ENCODE measurements around the gene MIOS.
"Not testable (repeated sequence)": the region's sequence is repeated elsewhere in the genome, so short reads cannot be mapped to it uniquely, and the experiment has no call there.

The MIOS gene

DNA sequence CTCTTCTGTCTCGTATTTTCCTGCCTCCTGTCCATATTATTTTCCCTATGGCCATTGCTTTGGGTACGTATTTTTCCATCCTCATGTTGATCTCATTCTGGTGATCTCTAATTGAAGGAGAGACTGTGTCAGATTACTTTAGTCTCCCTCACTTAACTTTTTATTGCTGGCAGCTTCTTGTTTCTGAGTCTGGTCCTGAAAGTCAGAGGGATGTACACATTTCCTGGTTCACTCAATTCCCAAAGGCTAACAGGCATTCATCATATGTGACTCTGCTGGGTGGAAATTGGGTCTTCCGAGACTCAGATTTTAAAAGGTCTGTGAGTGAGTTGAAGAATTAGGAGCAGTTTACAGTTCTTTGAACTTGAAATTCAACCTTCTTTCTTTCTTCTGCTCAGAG, 84.8 kb downstream of the MIOS start:
- DNase-seq = no peak

DNA sequence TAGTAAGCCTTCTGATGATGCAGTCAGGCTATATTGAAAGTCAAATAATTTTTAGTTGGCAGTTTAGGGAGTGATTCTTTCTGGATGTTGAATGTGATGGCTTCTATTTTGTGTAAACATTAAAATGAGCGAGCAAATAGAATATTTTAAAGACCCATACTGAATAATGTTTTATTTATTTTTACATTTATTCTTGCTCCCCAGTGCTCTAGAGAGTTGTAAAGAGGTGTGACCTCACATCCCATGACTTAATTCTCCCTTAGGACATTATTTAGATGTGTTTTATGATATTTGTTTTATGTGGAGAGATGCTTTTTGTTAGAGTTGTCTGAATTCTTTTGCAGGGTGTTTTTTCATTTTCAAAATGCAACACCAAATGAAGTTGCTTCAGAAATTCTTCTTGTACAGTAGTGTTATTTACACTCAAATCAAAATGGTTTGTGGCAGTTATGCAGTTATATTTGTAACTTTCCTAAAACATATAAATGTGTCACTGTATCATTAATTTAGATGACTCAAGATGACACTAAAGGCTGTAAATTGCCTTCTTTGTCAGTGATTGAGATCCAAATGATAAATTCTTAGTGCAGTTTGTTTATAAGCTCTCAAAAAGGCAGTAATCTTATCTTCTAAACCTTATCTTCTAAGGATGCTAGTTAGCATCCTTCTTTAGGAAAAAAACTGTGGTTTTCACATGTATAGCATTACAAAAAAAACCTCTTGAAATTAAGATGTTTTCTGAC, 86.3 kb downstream of the MIOS start:
- DNase-seq = no peak

DNA sequence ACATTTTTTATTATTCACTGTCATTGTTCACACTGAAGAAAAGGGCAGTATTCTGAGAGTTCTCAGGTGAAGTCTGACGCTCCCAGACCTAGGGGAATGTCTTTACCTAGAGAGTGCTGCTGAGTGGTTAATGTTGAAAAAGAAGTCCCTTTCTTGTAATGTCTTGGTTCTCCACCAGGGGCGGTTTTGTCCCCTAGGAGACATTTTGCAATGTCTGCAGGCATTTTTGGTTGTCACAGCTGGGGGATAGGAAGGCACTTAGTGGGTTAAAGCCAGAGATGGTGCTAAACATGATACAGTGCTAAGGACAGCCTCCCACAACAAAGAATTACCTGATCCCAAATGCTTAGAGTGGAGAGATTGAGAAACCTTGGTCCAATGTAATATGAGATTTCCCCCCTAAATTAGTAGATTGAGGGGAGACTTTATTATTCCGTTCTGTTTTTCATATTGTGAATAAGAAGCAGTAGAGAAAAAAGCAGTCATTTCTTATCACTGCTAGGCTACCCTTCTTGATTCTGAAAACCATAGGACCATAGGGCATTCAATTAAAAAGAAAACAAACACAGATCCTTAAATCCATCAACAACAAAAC, 87.0 kb downstream of the MIOS start:
- DNase-seq = peak; percentile 31

DNA sequence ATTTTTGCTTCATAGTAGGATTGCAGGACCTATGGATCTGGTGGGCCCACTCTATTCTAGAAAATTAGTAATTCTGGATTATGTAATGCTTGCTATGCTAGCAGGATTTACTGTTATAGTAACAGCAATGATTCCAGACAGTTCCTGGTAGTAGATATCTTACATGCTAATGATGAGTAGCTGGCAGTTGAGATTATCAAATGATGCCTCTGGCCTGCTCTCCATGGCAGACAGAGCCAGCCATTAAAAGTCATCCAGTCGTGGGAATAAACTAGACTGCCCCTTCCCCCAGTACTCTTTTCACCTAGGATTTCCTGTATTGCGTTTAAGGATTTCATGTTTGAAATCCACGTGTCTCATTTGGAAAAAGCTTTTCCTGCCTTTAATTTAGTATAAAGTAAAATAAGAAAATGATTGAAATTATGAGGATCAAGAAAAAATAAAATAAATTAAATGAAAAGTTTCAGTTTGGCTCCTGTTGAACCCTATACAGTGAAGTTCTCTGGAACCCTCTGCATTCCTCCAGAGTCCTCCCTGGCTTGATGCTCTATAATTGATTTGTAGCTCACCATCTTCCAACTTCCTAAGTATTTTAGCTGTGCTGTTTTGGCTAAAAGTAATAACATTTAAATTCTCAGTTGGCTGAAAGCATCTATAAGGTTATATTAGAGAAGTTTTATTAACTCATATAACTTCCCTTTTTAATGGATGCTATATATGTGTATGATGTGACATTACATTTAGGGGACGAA, 88.5 kb downstream of the MIOS start:
- DNase-seq = no peak

DNA sequence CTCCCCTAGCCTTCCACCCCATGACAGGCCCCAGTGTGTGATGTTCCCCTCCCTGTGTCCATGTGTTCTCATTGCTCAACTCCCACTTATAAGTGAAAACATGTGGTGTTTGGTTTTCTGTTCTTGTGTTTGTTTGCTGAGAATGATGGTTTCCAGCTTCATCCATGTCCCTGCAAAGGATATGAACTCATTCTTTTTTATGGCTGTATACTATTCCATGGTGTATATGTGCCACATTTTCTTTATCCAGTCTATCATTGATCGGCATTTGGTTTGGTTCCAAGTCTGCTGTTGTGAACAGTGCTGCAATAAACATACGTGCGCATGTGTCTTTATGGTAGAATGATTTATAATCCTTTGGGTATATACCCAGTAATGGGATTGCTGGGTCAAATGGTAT, 89.8 kb downstream of the MIOS start:
- not testable (repeated sequence) for DNase-seq
